DND-41 (cell line): ENCODE data around the gene LIX1L.

Source experiments
- ATAC-seq: fragments of 200-7000 bp; cut with Tn5 transposase; 3 replicates; pipeline ENCODE4 v1.9.1; 2021; ENCODE audit warnings: low read depth; ENCODE audit not compliant: insufficient read depth
- DNase-seq: peaks from one replicate; pipeline ENCODE4 v3.0.0-alpha.2; 2020
- H2AFZ ChIP-seq: 2 replicates; pipeline ENCODE4 v1.6.0; 2012; ENCODE audit warnings: low read depth, low read length
- H3K27ac ChIP-seq: 2 replicates; pipeline ENCODE4 v1.5.1; 2012; ENCODE audit warnings: low read length, inconsistent platforms
- H3K27me3 ChIP-seq: fragments of 200-600 bp; sonication (generic); 2 replicates; pipeline ENCODE4 v1.6.0; 2012; ENCODE audit warnings: low read length, mild to moderate bottlenecking, inconsistent platforms; ENCODE audit not compliant: insufficient read depth, poor library complexity
- H3K36me3 ChIP-seq: 2 replicates; pipeline ENCODE4 v1.5.1; 2012; ENCODE audit warnings: low read length, inconsistent platforms; ENCODE audit not compliant: insufficient read depth
- H3K4me1 ChIP-seq: 2 replicates; pipeline ENCODE4 v1.5.1; 2012; ENCODE audit warnings: mild to moderate bottlenecking, low read length; ENCODE audit not compliant: insufficient read depth
- H3K4me2 ChIP-seq: 2 replicates; pipeline ENCODE4 v1.6.0; 2012; ENCODE audit warnings: mild to moderate bottlenecking, moderate library complexity, low read length, inconsistent platforms; ENCODE audit not compliant: insufficient read depth
- H3K4me3 ChIP-seq, 2 experiments: fragments of 200-600 bp in 1 of 2; shearing (Covaris generic) in 1 of 2; 2 replicates each; pipeline ENCODE4 v1.5.1; 2012 to 2016; ENCODE audit warnings: inconsistent platforms in 2 of 2, low read length in 2 of 2, mild to moderate bottlenecking in 2 of 2, low read depth in 1 of 2, moderate library complexity in 1 of 2
- H3K79me2 ChIP-seq: 2 replicates; pipeline ENCODE4 v1.6.0; 2012; ENCODE audit warnings: low read length, inconsistent platforms; ENCODE audit not compliant: insufficient read depth
- H3K9ac ChIP-seq: 2 replicates; pipeline ENCODE4 v1.6.0; 2012; ENCODE audit warnings: low read depth, mild to moderate bottlenecking, inconsistent platforms, low read length, moderate library complexity
- H3K9me3 ChIP-seq: 2 replicates; pipeline ENCODE4 v1.5.1; 2012; ENCODE audit warnings: low read length, moderate library complexity, mild to moderate bottlenecking, inconsistent platforms; ENCODE audit not compliant: insufficient read depth, severe bottlenecking
- H4K20me1 ChIP-seq: 2 replicates; pipeline ENCODE4 v1.6.0; 2012; ENCODE audit warnings: low read length; ENCODE audit not compliant: insufficient read depth
- EZH2 ChIP-seq: IDR thresholded peaks from 3 replicates; pipeline ENCODE4 v1.6.1; 2012; ENCODE audit warnings: borderline replicate concordance, low read depth, mild to moderate bottlenecking, moderate library complexity, low read length, inconsistent platforms; ENCODE audit not compliant: severe bottlenecking
- TF ChIP-seq, protein P1 (sequence below): IDR thresholded peaks from 2 replicates; pipeline ENCODE4 v1.5.1; 2012; ENCODE audit warnings: borderline replicate concordance, low read length, moderate library complexity, mild to moderate bottlenecking; ENCODE audit not compliant: poor library complexity, severe bottlenecking; ENCODE audit errors: extremely low read depth

Gene LIX1L

DNA sequence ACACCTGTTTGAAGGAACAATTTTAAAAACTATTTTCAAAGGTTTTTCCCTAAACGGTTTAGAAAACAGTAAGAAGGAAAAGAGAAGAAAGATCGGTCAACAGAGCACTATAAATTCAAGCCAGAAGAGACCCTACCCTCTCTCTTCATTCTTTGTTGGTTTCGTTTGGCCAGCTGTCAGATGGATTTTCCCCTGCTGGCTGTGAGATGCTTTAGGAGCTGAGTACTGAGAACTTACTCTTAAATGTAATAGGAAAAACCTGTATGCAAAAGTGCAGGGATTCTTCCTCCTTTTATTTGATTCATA is 39.9 kb upstream of the LIX1L start:
- Histone ChIP-seq H3K27me3 (no peaks in the 10 kb centered on the region), H4K20me1 (no peaks in the 10 kb centered on the region), H3K4me1 (peaks cover 61% of the 10 kb centered on the region), H3K9me3 (no peaks in the 10 kb centered on the region), H3K27ac (peak overlapping the region; percentile 97), H2AFZ (no peak overlapping the region), H3K4me2 (peak overlapping the region; percentile 97), H3K4me3 (peak overlapping the region in 1 of 2 experiments; percentile 84; a peak in 1 of 4 replicates), H3K79me2 (peaks cover 18% of the 10 kb centered on the region), H3K36me3 (peaks cover 18% of the 10 kb centered on the region), H3K9ac (peak overlapping the region; percentile 73)
- no peak for ATAC-seq
- TF ChIP-seq, protein P1, sequence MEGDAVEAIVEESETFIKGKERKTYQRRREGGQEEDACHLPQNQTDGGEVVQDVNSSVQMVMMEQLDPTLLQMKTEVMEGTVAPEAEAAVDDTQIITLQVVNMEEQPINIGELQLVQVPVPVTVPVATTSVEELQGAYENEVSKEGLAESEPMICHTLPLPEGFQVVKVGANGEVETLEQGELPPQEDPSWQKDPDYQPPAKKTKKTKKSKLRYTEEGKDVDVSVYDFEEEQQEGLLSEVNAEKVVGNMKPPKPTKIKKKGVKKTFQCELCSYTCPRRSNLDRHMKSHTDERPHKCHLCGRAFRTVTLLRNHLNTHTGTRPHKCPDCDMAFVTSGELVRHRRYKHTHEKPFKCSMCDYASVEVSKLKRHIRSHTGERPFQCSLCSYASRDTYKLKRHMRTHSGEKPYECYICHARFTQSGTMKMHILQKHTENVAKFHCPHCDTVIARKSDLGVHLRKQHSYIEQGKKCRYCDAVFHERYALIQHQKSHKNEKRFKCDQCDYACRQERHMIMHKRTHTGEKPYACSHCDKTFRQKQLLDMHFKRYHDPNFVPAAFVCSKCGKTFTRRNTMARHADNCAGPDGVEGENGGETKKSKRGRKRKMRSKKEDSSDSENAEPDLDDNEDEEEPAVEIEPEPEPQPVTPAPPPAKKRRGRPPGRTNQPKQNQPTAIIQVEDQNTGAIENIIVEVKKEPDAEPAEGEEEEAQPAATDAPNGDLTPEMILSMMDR: no peak
- no peak for TF ChIP-seq EZH2
- DNase-seq: no peak

DNA sequence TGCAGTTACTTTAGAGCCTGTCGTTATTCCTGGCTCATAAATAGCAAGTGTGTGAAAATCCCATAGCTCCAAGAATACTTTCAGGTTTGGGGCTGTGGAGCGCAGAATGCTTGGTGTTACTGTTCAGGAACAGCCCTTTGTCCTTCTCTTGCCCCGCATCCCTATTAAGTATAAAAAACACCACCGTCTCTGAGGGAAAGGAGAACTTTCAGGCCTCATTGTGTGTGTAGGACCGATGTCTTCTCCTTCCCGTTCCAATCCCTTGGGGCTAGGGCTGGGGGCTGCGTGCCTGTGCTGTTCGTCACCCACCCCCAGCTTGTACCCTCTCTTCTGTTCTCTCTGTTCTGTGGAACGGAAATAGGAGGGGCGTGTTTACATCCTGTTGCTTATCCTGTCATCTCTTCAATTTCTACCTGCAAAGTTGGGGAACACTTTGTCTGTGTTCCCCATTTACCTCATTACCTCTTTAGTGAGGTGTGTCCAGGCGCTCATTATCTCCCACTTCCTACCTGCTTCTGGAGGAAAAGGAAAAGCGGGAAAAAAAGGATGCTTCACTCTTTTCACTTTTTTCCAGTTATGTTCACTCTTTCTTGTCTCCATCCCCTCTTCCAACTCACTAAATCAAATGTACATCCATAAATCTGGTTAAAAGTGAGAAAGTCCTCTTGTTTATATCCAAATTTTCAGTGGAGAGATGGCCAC is 39.4 kb upstream of the LIX1L start:
- Histone ChIP-seq H3K9ac (peak overlapping the region; percentile 73), H3K4me2 (peak overlapping the region; percentile 97), H3K27me3 (no peaks in the 10 kb centered on the region), H3K9me3 (no peaks in the 10 kb centered on the region), H3K36me3 (peaks cover 18% of the 10 kb centered on the region), H4K20me1 (no peaks in the 10 kb centered on the region), H3K27ac (peak overlapping the region; percentile 97), H3K79me2 (peaks cover 18% of the 10 kb centered on the region), H3K4me1 (peaks cover 61% of the 10 kb centered on the region), H3K4me3 (peak overlapping the region; percentile 75 to 84), H2AFZ (peak overlapping the region; percentile 84)
- peak; percentile 76 for ATAC-seq
- DNase-seq: peak; percentile 82
- TF ChIP-seq, protein P1: no peak
- TF ChIP-seq EZH2: no peak

DNA sequence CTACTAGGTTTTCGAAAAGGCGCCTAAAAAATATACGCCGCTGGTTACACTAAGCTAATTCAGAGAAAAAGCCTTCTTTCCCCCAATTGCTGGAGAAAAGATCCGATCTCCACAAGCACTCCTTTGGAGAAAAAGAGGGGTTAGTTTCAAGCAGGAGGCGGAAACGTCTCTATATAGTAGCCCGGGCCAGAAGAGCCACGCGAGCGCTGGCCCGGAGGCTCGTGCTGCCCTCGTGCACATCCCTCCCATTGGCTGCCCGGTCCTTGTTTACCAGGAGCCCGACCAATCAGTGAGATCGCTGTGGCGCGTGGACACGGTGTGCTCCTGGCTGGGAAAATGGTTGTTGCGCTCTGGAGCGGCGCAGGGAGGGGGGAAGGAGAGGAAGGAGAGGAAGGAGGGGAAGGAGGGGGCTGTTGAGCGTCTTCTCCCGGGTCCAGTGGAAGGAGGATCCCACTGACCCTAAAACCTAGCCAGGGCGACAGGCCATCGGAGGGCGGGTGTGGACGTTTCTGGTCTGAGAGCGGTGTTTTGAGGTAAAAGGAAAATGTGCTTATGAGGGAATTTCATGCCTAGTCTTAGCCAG is 38.7 kb upstream of the LIX1L start, which contains the start of gene TXNIP:
Gene TXNIP (minus strand): TSS at position 147 of the 583 bp plus-strand sequence. CDS start 313 bp downstream, outside the sequence.
- peak within 1 kb of the TSS; percentile 75 to 84 for H3K4me3 ChIP-seq
- H2AFZ ChIP-seq: peak within 1 kb of the TSS; percentile 84
- peak within 1 kb of the TSS; percentile 97 for H3K27ac ChIP-seq
- ATAC-seq (peak; percentile 92), DNase-seq (peak; percentile 96)
- TF ChIP-seq EZH2: no peak
- TF ChIP-seq, protein P1: no peak
- peaks cover 61% of the 10 kb centered on the region for H3K4me1 ChIP-seq
- no peaks in the 10 kb centered on the region for H3K27me3 ChIP-seq
- no peaks in the 10 kb centered on the region for H4K20me1 ChIP-seq
- peak within 1 kb of the TSS; percentile 97 for H3K4me2 ChIP-seq
- peak within 1 kb of the TSS; percentile 73 for H3K9ac ChIP-seq
- peaks cover 18% of the 10 kb centered on the region for H3K79me2 ChIP-seq
- H3K9me3 ChIP-seq: no peaks in the 10 kb centered on the region
- peaks cover 18% of the 10 kb centered on the region for H3K36me3 ChIP-seq
